ENCODE measurements around the gene ATG7.

- no peak for TF ChIP-seq CTCF (IDR thresholded peaks at IDR 0.05; ENCODE audit: low read depth, low read length, missing input control)
- no peak for TF ChIP-seq JUND (IDR thresholded peaks at IDR 0.05)
- TF ChIP-seq SP1 (IDR thresholded peaks at IDR 0.05): no peak
- no peak for TF ChIP-seq REST (IDR thresholded peaks at IDR 0.05)
- no peak for TF ChIP-seq ATF3 (IDR thresholded peaks at IDR 0.05)
- no peak for TF ChIP-seq GABPA (IDR thresholded peaks at IDR 0.05 in 1 of 2, conservative IDR thresholded peaks at IDR 0.05 in 1 of 2)
- no peak for TF ChIP-seq RAD21 (IDR thresholded peaks at IDR 0.05)
- no peak for TF ChIP-seq ZBTB33 (IDR thresholded peaks at IDR 0.05)
- no peak for TF ChIP-seq RXRA (IDR thresholded peaks at IDR 0.05)
Measured at GRCh38 chr3:11254876-11255275, 17.3 kb upstream of the ATG7 start.
